Glomerular endothelial cell (primary cell): ENCODE data around the gene VAMP2. TPM values are rescaled to one million over a fixed set of nuclear protein-coding genes. Genes with fewer than 3 reads are reported as not detected.
A peak's percentile ranks its signal among the peaks of the same experiment; 100 is the strongest.

Experiments
- DNase-seq: peaks from one replicate; pipeline ENCODE4 v3.0.0-alpha.2; 2011; ENCODE audit warnings: low read depth, low spot score; ENCODE audit errors: extremely low read depth
- total RNA-seq: library from RNA; depleted of rRNA; stranded (reverse); fragments of >200 nt; gene quantifications from 2 replicates; pipeline ENCODE4 v1.2.3, GENCODE V29; 2015

VAMP2 gene
- total RNA-seq, 1 donor from 2014 or later = 13.2 TPM

DNA sequence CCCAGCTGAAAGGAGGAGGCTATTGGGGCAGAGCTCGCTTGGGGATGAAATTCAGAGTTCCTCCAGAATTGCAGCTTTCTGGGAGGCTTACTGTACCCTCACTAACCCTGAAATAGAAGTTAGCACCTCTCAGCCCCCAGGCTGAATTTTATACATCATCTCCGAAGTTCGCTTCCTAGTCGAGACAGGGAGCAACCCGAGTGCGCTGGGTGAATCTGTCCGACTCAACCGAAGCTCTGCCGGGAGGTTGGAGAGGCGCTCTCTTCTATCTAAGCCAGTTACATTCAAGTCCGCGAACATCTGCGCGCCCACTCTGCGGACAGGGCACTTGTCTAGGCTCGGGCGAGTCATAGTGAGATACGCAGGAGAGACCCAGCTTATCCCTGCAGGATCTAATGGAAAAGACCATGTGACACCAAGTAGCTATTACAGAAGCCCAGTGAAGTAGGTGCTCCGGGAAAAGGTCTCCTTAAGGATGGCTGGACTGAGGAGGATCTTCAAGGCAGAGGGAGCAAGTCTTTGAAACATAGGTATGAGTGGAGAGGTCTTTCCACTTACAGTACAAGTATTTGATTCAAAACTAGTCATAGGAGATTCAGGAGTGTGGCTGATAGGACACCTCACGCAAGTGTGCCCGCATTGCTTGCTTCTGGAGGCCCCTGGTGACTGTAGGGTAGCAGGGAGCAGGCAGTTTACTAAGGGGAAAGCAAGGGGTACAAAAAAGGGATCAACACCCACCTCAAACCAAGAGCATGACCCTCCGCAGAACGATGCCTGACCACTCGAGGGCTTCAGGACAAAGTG lies 38.2 kb downstream of the VAMP2 start:
- DNase-seq = no peak

DNA sequence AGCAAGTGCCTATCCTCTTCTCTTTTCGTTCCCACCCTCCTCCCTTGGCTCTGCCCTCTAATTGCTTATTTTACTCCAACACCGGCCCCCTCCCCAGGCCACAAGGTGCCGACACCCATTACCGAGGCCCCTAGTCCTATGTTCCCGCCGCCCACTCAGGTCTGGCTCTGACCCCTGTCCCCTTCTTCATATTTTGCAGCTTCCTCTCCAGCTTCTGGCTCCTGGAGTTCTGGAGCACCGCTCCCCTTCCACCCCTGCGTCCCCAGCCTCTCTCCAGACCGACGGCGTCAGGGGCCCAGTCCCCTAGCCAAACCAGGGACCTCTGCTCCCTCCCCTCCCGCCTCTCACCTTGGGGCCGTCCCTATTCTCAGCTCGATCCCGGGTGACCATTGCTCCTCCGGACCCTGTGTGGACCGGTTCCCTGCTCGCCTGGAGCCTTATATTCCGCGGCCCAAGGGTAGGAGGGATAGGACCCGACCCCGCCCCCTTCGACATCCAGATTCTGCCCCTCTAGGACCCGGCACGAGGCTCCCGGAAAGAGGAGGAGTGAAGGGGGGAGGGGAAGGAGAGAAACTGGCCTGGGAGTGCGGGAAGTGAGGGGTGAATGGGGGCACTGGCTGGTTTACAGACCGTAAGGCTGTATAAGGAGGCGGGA lies 38.9 kb downstream of the VAMP2 start, which contains the start of gene HES7:
Gene HES7 (minus strand): TSS at position 412 of the 655 bp plus-strand sequence. CDS start 22 bp downstream, at position 390.
- no peak for DNase-seq

GRCh38 chr17:8122924-8123694 lies 39.6 kb downstream of the VAMP2 start:
- no peak for DNase-seq

DNA sequence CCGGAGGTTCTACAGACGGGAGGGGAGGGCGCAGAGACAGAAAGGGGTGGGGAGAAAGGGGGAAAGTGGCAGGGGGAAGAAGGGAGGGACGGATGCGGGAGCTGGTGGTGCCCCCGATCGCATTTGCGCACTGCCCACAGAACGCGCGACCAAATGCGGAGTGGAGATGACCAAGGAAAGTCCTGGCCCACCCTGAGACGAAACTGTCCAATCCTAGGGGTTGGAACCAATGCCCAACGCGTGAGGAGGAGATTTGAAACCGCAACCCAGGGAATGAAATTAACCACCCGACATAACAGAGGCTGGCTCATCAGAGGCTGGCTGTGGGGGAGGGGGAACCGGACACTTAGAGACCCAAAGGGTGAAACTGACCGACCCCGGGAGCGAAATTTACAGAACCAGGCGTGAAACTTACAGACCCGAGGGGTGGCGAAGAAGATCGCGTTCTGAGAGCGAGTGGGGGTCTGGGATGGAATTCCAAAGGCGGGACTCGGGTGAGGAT lies 40.3 kb downstream of the VAMP2 start:
- no peak for DNase-seq

GRCh38 chr17:8121681-8122421 lies 40.9 kb downstream of the VAMP2 start:
- no peak for DNase-seq

GRCh38 chr17:8121407-8121680 lies 41.4 kb downstream of the VAMP2 start:
- DNase-seq = no peak

GRCh38 chr17:8120520-8121406 lies 42.0 kb downstream of the VAMP2 start:
- DNase-seq = peak; percentile 31

GRCh38 chr17:8119581-8120519 lies 42.9 kb downstream of the VAMP2 start:
- peak; percentile 96 for DNase-seq

DNA sequence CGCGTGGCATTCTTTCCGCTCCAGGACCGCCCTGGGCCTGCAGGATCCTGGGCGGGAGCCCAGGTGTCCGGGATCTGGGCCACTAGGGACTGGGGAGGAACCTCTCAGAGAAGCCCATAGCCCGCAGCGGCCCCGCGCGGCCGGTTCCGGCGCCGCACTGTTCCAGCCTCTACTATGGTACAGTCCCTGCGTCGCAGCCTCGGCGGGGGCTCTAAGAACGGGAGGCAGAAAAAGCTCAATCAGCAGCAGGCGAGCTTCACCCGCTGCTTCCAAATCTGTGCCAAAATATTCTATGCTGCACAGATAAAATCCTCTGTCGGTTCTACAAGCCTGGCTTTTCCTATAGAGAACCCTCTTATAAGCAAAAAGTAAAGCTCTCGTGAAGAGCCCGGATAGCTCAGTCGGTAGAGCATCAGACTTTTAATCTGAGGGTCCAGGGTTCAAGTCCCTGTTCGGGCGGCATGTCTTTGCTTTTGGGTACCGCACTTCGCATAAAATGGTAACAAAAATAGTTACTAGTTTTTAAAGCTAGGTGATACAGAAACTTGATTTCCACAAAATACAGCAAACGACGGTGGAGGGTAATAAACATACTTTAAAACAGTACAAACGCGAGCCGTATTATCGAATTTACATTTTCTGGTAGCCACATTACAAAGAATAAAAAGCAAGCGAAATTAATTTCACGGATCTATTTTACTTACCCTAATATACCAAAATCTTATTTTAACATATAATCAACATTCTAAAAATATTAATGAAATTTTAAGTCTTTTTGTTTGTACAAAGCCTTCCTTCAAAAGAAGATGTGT lies 43.8 kb downstream of the VAMP2 start:
- peak; percentile 54 for DNase-seq

DNA sequence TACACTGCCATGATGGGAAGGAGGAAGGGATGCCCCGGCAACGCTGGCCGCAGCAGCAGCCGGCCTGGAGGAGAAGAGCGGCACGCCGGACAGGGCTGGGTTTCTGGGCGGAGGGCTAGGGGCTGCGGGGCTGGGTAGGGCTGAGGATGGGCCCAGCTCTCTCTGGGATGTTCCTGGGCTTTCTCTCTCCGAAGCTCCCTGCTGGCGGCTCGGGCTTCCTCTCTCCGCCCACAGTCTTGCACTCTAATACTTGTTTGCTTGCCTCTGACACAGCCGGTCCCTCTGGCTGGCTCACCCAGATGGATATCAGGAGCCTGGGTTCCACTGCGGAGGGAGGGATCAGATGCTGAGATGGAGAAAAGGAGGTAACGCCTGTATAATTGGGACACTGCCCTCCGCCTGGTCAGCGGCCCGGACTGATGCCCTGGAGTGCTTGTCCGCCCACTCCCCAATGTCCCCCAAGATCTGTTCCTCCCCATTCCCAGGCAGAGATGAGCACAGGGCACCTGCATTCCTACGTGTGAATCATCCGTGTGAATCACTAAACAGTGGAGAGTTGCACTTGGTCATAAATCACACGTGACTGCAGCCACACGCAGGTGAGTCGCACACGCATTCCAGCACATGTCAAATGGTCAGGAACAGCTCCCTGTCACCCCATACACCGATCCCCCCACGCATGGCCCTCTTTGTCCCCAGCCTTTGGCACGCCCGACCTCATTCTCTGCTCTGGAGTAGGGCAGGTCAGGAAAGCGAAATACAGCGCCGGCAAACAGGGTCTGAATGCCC lies 44.6 kb downstream of the VAMP2 start, which contains the start of gene ALOXE3:
Gene ALOXE3 (minus strand): TSS at position 535 of the 789 bp plus-strand sequence. CDS start 524 bp downstream, at position 11.
- DNase-seq = no peak

- no peak for DNase-seq
Measured at GRCh38 chr17:8117367-8117979, 45.3 kb downstream of the VAMP2 start.

DNA sequence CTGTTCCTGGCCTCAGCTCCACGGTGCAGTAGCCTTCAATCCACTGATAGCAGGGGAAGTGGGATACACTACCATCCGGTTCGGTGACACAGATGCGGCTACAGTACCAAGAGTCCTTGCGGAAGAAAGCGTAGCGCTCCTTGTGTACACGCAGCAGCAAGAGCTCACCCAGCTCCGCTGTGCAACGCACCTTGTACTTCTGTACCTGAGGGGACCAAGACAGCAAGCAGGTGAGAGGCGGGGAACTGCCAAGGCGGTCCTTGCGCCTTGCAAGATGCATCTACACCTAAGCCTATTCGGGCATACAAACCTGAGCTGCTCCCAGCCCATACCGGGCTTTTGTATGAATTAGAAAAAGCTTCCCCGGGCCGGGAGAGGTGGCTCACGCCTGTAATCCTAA lies 46.0 kb downstream of the VAMP2 start:
- DNase-seq = no peak

DNA sequence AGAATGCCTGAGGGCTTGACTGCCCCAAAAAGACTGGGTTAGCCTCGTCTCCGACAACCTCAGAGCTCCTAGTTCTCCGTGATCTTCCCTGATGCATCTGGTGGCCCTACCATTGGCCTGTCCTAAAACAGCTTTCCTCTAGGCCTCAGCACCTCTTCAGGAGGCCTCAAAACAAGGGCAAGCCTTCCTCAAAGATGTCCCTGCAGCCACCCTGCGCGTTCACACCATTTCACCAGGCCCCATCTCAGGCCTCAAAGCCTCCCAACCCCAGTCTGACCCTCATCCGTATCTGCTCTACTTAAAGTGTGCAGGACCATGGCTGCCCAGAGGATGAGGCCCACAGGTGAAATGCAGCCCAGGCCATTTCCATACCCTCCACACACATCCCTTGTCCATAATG lies 51.8 kb downstream of the VAMP2 start:
- no peak for DNase-seq

DNA sequence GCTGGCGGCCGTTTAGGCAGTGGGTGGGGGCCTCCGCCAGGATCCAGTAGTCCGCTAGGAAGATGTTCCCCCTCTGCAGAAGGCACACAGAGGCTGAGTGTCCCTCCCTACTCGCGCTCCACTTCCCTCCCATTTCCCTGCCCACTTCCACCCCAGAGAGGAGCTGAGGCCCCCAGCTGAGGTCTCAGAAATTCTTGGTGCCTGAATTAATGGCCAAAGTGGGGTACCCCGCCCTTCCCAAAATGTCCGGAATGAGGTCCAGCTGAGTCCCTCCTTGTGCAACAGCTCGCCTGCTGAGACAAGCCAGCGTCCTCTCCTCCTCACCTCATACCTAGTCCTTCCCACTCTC lies 52.3 kb downstream of the VAMP2 start:
- no peak for DNase-seq

DNA sequence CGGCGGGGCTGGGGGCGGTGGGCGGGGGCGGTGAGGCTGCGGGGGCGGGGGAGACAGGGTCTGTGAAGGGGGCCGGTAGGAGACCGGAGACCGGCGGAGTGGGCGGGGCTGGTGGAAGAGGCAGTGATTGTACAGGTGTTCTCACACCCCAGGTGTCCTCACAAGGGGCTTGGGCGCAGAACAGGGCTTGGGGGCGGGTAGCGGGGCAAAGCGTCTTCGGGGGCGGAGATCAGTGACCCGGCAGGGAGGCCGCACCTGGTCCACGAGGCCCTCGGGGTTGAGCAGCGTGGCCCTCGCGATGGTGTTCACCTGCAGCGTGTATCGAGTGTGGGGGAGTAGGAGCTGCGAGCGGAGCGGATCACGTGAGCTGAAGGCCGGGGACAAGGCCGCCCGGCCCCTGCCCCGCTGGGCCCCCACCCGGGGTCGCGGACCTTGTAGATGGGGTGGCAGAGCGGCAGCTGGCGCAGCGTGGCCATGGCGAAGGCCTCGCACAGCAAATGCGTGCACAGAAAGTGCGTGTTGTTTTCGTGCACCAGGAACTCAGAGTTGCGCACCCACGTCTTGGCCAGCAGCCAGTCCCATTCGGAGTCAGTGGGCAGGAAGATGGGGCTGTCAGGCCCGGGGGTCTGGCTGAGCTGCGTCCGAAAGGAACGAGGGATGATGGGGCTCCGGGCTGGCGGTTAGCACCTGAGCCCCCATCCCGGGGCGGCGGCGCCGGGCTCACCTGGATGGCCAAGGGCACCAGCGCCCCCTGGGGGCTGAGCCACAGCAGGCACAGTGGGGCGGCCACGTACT lies 52.9 kb downstream of the VAMP2 start:
- DNase-seq = no peak
